Endothelial cell (in vitro differentiated cells): ENCODE results near the gene DISC1. TPM values are rescaled to one million over a fixed set of nuclear protein-coding genes. Genes with fewer than 3 reads are reported as not detected.
"Not testable (repeated sequence)": the region's sequence is repeated elsewhere in the genome, so short reads cannot be mapped to it uniquely, and the experiment has no call there.

ENCODE experiments used
- DNase-seq: peaks from one replicate; pipeline ENCODE4 v3.0.0; 2021; ENCODE audit warnings: low spot score
- H3K27ac Mint-ChIP-seq: one replicate; pipeline ENCODE4 v1.8.0; 2021; ENCODE audit warnings: mixed read lengths, inconsistent platforms; ENCODE audit not compliant: unreplicated experiment
- H3K27me3 Mint-ChIP-seq: one replicate; pipeline ENCODE4 v1.8.0; 2021; ENCODE audit warnings: mild to moderate bottlenecking, moderate library complexity, mixed read lengths, inconsistent platforms; ENCODE audit not compliant: unreplicated experiment
- H3K36me3 Mint-ChIP-seq: one replicate; pipeline ENCODE4 v1.8.0; 2021; ENCODE audit warnings: mild to moderate bottlenecking, low read depth, mixed read lengths, inconsistent platforms; ENCODE audit not compliant: unreplicated experiment
- H3K4me1 Mint-ChIP-seq: one replicate; pipeline ENCODE4 v1.8.0; 2021; ENCODE audit warnings: mild to moderate bottlenecking, mixed read lengths, inconsistent platforms; ENCODE audit not compliant: unreplicated experiment
- H3K4me3 Mint-ChIP-seq: one replicate; pipeline ENCODE4 v1.8.0; 2021; ENCODE audit warnings: mild to moderate bottlenecking, mixed read lengths, inconsistent platforms; ENCODE audit not compliant: unreplicated experiment
- H3K9me3 Mint-ChIP-seq: one replicate; pipeline ENCODE4 v1.8.0; 2021; ENCODE audit warnings: mixed read lengths, inconsistent platforms; ENCODE audit not compliant: unreplicated experiment
- CTCF ChIP-seq: fragments of 200-600 bp; sonication (generic); IDR thresholded peaks from one replicate; pipeline ENCODE4 v1.5.0; 2021; ENCODE audit warnings: antibody characterized with exemption; ENCODE audit not compliant: unreplicated experiment
- total RNA-seq: library from RNA; stranded (reverse); fragmentation: NEBNext Ultra II Directional; extraction: Animal tissue kit (Norgen Biotek cat#: 25700); gene quantifications from one replicate; pipeline ENCODE4 v1.2.1, GENCODE V29; 2021; ENCODE audit not compliant: unreplicated experiment

DISC1 gene
- total RNA-seq, 1 donor from 2014 or later: 82.5 TPM

- Mint-ChIP-seq H3K36me3 (peaks cover 27% of the 10 kb centered on the region), H3K9me3 (peaks cover 3% of the 10 kb centered on the region), H3K27me3 (peaks cover 7% of the 10 kb centered on the region), H3K4me3 (peak overlapping the region; percentile 59), H3K27ac (peak overlapping the region; percentile 74), H3K4me1 (peaks cover 36% of the 10 kb centered on the region)
- no peak for TF ChIP-seq CTCF
- DNase-seq: no peak
These were observed 16.0 kb downstream of the DISC1 start for GRCh38 chr1:231642618-231643017.

GRCh38 chr1:231643071-231643934 lies 16.7 kb downstream of the DISC1 start:
- Mint-ChIP-seq H3K27ac (no peak overlapping the region), H3K4me1 (peaks cover 38% of the 10 kb centered on the region), H3K9me3 (peaks cover 3% of the 10 kb centered on the region), H3K27me3 (peaks cover 7% of the 10 kb centered on the region), H3K36me3 (peaks cover 27% of the 10 kb centered on the region), H3K4me3 (no peak overlapping the region)
- TF ChIP-seq CTCF: no peak
- no peak for DNase-seq

DNA sequence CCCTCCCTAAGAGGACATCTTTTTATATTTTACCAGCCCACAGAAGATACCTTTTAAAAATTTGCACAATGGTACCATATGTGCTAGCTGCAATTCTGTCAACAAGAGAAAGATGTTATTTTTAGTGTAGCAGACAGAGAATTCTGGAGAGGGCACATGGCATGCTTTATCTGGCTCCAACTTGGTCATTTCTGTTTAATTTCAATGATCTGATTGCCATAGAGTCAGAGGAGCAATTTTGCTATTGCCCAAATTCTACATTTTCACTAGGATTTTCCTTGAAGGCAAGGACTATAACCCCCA lies 17.3 kb downstream of the DISC1 start:
- H3K4me3 Mint-ChIP-seq: no peak overlapping the region

GRCh38 chr1:231645634-231646033 lies 19.0 kb downstream of the DISC1 start:
- H3K4me1 Mint-ChIP-seq: peaks cover 35% of the 10 kb centered on the region
- not testable (repeated sequence) for H3K27me3 Mint-ChIP-seq, H3K27ac Mint-ChIP-seq, H3K9me3 Mint-ChIP-seq, DNase-seq
- peaks cover 19% of the 10 kb centered on the region for H3K36me3 Mint-ChIP-seq
- H3K4me3 Mint-ChIP-seq: peak overlapping the region; percentile 15

More for the DNA sequence above, 17.3 kb downstream of the DISC1 start:
- no peak for TF ChIP-seq CTCF
- peaks cover 7% of the 10 kb centered on the region for H3K27me3 Mint-ChIP-seq
- peaks cover 38% of the 10 kb centered on the region for H3K4me1 Mint-ChIP-seq
- DNase-seq: no peak
- peaks cover 3% of the 10 kb centered on the region for H3K9me3 Mint-ChIP-seq
- H3K36me3 Mint-ChIP-seq: peaks cover 25% of the 10 kb centered on the region
- no peak overlapping the region for H3K27ac Mint-ChIP-seq

- not testable (repeated sequence) for DNase-seq
These were observed 19.6 kb downstream of the DISC1 start for GRCh38 chr1:231646165-231646564.

DNA sequence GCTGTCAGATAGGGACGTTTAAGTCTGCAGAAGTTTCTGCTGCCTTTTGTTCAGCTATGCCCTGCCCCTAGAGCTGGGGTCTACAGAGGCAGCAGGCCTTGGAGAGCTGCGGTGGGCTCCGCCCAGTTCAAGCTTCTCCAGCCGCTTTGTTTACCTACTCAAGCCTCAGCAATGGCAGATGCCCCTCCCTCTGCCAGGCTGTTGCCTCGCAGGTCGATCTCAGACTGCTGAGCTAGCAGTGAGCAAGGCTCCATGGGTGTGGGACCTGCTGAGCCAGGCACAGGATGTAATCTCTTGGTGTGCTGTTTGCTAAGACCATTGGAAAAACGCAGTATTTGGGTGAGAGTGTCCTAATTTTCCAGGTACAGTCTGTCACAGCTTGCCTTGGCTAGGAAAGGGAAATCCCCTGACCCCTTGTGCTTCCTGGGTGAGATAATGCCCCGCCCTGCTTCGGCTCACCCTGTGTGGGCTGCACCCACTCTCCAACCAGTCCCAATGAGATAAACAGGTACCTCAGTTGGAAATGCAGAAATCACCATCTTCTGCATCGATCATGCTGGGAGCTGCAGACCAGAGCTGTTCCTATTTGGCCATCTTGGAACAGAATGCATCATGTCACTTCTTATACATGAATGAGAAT lies 25.2 kb downstream of the DISC1 start:
- not testable (repeated sequence) for H3K36me3 Mint-ChIP-seq, H3K27me3 Mint-ChIP-seq, H3K9me3 Mint-ChIP-seq, H3K27ac Mint-ChIP-seq, DNase-seq, H3K4me3 Mint-ChIP-seq
- H3K4me1 Mint-ChIP-seq: peaks cover 18% of the 10 kb centered on the region

More at GRCh38 chr1:231646165-231646564, 19.6 kb downstream of the DISC1 start:
- Mint-ChIP-seq H3K4me1 (peaks cover 32% of the 10 kb centered on the region), H3K36me3 (peaks cover 16% of the 10 kb centered on the region)
- H3K4me3 Mint-ChIP-seq, H3K27ac Mint-ChIP-seq, H3K27me3 Mint-ChIP-seq, H3K9me3 Mint-ChIP-seq: not testable (repeated sequence)
